GM21447 (cell line): ENCODE results near the gene TACO1.

Source experiments
- ATAC-seq: cut with Tn5 transposase; IDR thresholded peaks from one replicate; pipeline ENCODE4 v1.9.1; 2021; ENCODE audit not compliant: unreplicated experiment

The TACO1 gene

DNA sequence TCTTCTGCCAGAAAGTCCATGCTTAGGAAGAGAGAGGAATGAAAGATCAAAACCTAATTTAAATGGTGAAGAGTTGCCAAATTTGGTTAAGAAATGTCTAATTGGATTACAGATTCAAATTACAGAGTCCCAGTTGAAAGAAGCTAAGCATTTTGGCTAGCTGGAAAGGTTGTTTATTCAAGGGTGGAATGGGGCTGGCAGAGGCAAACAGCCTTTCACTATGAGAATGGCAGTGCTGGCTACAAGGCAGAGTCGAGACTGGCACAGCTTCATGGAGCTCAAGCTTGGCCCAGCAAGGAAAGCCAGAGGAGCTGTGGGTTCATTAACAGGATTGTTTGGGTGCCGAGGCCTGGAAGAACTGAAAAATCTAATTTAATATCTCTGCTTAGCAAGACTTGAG is 35.1 kb downstream of the TACO1 start:
- no peak for ATAC-seq

DNA sequence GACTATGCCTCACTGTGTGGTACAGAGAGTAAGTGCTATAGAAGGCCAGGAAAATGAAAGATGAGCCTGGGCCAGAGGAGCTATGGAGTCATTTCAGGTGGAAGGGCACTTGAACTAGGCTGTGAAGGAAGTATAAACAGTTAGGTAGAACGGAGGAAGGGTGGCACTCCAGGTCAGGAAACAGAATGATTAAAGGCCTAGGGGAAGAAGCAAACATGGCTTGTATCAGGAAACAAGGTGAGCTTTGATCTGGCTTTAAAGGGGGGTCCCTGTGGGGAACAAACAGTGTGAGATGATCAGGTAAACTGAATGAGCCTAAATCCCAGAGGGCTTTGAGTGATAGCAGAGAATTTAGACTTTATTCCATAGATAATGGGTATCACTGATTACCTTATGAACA is 38.4 kb downstream of the TACO1 start:
- no peak for ATAC-seq

DNA sequence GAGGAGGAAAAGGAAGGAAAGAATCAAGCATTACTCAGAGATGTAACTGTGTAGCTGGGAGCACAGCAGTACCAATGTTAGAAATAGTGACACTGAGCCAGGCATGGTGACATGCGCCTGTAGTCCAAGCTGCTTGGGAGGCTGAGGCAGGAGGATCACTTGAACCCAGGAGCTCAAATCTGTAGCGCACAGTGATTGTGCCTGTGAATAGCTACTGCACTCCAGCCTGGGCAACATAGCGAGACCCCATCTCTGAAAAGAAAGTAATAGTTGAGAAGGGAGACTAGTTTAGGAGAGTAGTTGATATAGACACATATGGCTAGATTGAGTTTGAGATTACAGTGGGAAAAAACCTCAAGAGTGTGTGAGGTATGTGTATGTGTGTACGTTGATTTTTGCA is 39.3 kb downstream of the TACO1 start:
- no peak for ATAC-seq

DNA sequence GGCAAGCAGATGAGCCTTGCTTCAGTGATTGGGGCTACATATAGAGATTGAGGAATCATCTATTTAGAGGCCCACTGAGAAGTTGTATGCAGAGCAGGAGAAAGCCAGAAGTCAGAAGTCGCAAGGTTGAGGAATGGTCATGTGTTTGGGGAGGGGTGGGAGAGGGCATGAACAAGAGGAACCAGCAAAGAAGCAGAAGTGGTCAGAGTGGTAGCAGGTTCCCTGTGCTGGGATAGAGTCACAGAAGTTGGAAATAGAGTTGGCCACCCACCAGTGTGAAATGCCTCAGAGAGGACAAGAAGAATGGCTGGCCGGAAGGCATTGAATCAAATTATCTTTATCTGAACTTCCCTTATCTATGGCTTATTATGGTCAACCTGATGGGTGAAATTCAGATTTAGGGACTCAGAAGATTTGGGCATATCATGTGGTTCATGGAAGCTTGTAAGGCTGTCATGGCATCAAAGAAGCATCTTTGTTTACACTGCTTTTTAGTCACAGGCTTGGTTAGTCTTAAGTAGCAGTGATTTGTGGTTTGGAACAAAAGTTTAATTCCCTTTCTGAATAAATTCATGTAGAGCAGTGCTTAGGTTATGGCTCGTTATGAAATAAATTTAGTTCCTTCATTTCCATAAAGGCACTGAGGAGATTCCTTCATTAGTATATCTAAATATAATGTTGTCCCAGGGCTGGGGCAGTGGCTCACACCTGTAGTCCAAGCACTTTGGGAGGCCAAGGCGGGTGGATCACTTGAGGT is 41.2 kb downstream of the TACO1 start:
- ATAC-seq, result no peak

DNA sequence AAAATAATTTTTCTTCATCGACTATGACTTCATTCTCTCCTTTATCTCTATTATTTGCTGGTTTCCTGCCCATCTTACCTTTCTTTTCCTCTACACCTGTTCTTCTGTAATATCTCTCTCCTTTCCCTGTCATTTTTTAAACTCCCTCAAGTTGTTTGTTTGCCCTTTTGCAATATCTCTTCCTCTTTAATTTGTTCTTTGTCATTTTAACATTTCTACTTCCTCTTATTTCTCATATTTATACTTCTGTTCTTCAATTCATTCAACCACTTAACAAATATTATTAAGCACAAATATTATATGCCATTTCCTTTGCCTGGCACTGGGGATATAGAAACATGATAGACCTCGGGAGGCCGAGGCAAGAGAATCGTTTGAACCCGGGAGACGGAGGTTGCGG is 44.2 kb downstream of the TACO1 start:
- ATAC-seq, result no peak

DNA sequence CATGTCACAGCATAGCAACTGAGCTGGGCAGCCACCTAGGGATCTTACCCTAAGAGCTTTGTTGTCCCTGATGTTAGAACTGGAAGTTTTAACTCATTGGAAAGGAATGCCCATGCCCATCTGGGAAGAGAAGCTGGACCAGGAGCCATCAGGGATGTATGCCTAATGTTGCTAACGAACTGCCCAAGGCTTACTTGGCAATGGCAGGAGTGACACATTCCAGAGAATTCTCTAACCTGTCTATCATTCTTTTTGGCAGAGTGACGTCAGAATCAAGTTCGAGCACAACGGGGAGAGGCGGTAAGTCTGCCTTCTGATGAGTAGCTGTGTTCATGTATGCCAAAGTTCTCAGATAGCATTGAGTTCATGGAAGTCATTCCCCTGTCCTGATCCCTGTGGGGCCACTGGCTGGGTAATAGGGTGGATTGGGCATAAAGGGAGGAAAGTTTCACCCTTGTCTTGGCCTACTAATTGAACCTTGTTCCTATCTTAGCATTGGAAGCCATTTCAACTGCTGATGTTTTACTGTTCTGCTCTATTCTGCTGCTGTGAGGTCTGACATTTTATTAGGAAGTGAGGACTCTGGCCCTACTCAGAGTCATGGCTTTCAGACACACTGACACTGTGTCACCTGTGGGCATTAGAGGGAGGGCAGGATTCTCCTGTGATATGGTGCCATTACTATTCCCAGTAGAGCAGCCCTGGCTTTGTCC is 45.2 kb downstream of the TACO1 start:
- ATAC-seq, result peak; percentile 53

DNA sequence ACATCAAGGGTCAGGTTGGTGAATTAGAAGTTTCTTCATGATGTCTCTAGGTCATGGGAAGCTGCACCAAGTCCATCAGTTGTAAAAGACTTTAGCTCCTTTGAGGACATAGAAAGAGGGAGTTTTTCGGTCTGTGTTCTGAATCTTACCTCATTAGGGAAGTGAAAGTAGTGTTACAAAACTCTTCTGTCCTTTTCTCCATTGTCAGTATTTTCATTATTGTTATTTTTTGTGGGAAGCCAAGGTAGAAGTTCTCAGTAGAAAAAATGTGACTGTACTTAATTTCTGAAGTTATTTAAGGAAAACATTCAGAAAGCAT is 45.8 kb downstream of the TACO1 start:
- ATAC-seq, result peak; percentile 86

DNA sequence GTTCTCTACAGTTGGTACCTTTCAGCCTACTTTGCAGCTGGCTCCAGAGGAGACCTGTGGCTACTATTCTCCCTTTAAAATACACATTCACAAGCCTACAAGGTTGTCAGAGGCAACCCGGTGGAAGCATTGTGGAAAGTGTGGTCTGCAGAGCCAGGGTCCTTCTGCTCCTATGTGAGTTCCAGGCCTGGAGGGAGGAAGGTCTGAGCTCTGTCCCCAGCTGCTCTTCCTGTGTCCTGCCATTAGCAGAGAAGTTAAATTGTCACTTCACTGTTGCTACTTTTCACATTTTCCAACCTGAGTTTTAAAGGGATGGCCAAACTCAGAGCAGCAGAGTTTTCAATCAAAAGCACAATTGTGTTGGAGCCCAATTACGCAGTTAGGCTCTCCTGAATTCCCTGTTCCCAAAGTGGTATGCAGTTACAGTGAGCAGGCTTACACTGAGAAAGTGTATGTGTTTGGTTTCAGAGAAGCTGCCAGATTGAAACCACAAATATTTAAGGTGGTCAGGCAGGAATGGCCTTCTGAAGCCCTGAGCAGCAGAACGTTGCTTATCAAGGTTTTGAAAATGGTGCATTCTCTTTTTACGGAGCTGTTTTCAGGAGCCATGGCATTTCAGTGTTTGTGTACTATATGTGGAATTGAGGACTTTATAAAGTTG is 46.5 kb downstream of the TACO1 start:
- no peak for ATAC-seq

DNA sequence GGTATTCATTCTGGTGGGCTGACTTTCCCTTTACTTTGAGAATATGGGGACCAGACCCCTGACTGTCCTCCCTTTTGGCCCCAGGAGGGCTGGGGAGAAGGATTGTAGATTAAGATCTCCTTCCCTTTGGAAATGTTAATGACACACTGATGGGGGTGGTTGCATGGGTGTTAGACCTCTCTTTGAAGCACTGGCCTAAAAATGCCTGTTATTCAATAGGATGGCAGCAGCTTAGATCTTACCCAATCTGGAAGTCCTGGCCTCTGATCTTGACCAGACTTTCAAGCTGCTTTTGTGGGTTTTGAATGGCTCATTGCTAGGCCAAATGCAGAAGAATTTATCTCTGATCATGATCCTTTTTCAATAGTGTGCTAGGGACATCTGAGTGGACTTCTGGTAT is 47.2 kb downstream of the TACO1 start:
- ATAC-seq, result no peak

DNA sequence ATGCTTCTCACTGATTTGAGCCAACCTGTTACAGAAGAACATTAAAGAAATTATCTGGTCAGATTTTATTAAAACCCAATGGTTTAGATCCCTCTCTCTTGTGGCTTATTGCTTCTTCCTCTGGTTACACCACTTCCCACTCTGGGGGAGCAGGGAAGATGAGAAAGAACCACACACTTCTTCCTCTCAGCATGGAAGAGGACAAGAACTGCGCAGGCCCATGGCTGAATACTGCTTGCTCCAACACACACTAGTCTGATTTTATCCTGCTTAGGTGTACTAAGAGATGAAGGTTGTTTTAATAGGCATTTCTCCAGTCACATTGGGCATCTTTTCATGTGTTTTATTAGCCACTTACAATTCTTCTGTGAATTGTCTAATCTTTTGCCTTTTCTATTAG is 49.1 kb downstream of the TACO1 start:
- no peak for ATAC-seq

DNA sequence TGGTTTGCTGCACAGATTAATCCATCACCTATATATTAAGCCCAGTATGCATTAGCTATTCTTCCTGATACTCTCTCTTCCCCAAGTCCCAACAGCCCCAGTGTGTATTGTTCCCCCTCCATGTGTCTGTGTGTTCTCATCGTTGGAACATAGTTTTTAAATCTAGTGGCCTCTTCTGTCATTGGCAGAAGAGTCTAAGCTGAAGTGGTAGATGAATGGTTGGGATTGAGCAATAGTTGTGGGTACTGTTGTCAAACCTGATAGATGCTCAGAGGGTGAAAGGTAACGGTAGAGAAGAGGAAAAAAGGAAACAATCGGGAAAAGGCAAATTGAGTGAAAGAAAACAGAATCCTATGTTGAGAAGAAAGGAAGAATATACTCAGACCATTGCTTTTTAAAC is 51.4 kb downstream of the TACO1 start:
- no peak for ATAC-seq

DNA sequence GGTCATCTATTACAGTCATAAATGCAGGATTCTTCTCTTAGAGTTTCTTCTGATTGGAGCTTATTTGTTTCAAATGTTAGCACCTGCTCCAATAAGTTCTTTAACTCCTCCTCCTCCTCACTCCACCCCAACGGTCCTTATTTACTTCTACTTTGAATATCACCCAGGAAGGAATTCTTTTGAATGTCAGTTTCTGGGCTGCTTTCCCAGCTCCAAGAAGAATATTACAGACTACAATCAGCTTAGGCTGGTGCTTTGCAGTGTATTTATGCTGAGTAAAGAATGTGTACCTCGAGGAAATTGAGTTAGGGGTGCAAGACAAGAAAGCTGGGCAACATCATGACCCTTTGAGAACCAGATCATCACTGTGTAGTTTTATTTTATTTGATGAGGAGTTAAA is 52.4 kb downstream of the TACO1 start:
- ATAC-seq, result no peak

DNA sequence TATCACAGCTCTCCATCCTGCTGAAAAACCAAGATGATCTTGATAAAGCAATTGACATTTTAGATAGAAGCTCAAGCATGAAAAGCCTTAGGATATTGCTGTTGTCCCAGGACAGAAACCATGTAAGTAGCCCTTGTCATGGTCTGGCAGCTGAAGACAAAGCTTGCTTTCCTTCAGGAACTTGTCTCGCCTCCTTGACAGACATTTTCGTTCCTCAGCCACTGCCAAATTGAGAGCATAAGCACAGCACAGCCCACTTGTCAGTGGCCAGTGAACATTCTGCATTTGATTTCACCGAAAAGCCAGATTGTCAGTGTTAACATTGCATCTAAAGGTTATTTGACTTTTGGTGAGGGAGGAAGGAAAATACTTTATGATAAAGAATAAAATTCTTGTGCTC is 57.1 kb downstream of the TACO1 start:
- ATAC-seq, result no peak
